Skin of body (tissue), 2 donors: ENCODE results near the gene GOLGA8B. TPM values are rescaled to one million over a fixed set of nuclear protein-coding genes. Genes with fewer than 3 reads are reported as not detected.
"Not testable (repeated sequence)": the region's sequence is repeated elsewhere in the genome, so short reads cannot be mapped to it uniquely, and the experiment has no call there.

ENCODE experiments used
- DNase-seq: peaks from one replicate; lab custom pipeline; 2025; lab: John Stamatoyannopoulos, UW
- total RNA-seq: library from RNA; depleted of rRNA; stranded (reverse); fragments of >200 nt; gene quantifications from one replicate; pipeline ENCODE4 v1.2.3, GENCODE V29; 2014

The GOLGA8B gene
- total RNA-seq, 1 donor from 2014 or later, result 12.3 TPM

DNA sequence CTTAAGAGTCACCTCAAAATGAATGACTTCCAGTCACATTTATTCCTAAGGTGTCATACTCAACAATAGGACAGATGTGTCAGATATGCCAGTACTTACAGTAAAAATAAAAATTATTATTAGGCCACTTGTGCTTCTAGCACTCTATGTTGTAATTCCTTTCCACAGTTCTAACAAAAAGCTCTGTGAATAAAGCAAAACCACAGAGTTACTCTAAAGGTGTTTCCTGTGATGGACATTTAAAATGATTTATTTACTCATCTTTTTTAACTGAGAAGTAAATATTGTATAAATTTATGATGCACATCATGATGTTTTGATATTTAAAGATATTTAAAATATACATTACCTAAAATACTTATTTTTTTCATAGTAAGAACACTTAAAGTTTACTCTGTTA is 13.9 kb upstream of the GOLGA8B start:
- DNase-seq, result no peak

DNA sequence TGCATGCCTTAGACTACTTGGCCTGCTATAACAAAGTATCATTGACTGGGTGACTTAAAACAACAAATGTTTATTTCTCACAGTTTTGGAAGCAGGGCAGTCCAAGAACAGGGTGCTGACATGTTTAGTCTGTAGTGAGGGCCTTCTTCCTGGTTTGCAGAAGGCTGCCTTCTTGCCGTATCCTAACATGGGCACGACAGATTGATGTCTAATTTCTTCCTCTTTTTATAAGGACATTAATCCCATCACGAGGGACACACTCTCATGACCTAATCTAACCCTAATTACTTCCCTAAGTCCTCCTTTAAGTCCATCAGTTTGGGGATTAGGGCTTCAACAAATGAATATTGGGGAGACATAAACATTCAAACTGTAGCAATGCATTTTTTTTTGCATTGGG is 10.9 kb upstream of the GOLGA8B start:
- DNase-seq, result no peak

DNA sequence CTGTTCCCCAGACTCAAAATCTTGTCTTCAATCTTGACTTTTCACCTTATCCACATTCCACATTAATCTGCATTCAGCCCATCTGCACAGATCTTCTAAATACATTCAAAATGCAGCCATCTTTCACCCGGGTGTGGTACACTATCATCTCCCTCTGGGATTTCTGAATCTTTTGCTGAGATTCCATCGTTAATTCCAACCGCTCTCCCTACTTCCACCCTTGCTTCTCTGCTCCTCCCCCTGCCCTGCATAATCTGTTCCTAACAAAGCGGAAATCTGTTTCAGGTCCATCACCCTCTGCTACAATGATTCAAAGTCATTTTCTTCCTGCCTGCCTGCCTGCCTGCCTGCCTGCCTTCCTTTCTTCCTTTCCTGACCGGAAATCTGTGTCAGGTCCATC is 7.9 kb upstream of the GOLGA8B start:
- no peak for DNase-seq

DNA sequence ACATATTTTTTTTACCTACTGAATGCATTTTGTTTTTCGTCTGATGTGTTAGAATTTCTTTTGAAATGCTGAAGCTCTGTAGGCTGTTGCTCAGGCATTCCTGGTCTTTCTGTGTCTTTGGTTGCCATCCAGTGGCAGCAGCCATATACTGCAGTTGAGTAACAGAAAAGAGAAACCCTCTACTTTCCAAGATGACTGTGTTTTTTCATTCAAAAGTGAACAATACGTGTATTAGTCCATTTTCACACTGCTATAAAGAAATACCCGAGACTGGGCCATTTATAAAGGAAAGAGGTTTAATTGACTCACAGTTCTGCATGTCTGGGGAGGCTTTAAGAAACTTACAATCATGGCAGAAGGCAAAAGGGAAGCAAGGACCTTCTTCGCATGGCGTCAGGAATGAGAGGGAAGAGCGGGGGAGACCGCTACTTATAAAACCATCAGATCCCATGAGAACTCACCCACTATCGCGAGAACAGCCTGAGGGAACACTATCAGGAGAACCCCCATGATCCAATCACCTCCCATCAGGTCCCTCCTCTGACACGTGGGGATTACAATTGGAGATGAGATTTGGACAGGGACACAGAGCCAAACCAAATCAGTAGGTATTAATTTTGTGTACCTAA is 4.7 kb upstream of the GOLGA8B start:
- peak; percentile 47 for DNase-seq

DNA sequence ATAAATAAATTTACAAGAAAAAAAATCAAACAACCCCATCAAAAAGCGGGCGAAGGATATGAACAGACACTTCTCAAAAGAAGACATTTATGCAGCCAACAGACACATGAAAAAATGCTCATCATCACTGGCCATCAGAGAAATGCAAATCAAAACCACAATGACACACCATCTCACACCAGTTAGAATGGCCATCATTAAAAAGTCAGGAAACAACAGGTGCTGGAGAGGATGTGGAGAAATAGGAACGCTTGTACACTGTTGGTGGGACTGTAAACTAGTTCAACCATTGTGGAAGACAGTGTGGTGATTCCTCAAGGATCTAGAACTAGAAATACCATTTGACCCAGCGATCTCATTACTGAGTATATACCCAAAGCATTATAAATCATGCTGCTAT is 2.5 kb upstream of the GOLGA8B start:
- DNase-seq, result not testable (repeated sequence)

DNA sequence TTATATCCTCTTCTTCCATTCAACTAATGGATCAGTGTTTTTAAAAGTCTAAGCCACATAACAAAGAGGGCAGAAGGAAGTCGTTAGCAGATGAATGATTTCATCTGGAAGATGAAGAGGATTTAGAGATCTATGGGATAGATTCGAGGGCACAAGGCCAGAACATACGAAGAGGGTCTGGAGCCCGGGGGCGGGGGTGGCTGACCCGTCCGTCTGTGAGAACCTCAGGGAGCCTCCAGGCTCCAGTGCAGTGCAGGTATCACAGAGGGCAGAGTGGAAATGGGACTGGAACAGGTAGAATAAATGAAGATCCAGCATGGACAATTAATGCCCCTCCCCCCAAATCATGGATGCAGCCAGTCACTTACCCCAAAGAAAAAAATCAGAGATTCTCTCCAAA is 1.5 kb upstream of the GOLGA8B start:
- no peak for DNase-seq

DNA sequence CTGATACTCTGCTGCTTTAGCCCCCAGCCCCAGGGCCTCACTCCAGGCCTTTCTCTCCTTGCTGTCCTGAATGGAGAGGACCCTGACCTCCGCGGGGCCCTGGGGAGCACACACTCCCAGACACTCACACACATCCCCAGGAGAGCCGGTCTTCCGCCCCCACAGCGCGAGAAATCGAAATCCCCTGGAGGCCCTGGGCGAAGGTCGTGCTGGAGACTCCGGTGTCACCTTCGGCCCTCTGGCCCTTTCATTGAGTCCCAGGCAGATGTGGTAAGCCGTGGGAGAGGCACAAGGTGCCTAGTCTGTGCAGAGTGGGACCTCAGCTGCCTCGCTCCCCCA is 848 bp upstream of the GOLGA8B start:
- no peak for DNase-seq

DNA sequence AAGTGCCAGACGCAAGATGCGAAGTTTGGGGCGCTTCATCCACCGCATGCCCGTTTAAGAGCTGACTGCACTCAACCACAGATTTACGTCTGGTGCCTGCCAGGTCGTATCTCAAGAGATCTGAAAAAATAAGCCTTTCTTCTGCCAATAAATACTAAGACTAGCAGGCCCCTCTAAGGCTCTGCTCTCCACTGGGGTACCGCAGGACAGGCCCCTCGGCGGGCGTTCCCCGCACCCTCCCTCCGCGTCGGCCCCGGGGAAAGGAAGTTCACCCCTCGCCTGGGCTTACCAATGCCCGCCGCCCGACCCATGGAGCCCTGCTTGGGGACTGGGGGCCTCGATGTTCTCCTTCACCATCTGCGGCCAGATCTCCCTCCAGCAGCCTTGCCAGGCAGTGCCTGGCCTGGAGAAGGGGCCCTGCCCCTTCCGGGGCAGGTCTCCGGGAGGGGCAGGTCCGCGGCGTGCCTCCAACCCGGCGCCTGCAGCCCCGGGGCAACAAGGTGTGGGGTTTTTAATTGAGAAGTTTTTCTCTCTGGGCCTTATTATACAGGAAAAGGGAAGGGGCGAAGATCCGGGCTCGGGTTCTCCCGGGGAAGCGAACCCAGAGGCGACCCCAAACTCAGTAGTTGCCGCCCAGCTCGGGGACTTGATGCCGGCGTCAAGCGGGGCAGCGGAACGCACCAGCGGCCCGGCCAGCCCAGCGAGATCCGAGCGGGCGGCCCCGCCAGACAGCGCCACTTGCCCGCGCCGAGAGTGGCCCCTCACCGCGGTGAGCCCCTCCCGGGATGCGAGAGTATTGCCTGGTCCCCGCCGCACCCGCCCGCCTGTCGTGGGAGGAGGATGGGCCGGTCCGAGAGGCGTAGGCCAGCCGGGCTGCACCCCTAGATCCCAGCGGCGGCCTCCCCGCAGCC is 735 bp downstream of the GOLGA8B start:
- DNase-seq, result no peak

DNA sequence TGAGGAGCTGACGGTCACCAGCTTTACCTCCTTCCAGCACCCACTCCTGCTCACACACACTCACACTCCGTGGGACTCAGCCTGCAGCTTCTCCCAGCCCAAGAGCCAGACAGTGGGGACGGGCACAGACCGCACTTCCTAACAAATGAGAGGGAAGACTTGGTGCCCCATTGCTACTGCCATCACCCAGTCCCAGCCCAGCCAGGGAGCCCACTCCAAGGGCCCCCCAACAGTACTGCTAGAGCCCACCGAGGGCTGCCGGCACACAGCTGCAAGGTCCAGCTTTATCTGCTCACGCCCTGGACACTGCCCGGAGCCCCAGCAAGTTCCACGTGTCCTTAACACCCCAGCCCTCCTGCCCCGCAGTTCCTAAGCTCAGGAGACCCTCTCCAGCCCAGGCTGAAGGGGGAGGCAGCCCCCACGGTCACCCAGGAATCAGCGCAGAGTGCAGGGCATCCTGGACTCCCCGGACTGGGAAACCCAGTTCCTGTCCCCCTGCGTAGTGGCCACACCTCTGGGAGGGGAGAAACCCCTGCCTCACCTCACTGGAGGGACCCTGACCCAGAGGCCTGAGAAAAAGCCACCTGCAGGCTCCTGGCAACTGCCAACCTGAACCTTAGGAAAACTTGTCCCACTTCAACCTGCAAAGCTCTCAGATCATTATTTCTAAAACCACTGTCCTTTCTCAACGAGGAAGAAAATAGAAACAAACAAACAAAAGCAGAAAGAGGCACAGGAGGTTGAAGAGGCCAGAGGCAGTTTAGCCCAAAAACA is 1.6 kb downstream of the GOLGA8B start:
- DNase-seq, result not testable (repeated sequence)

DNA sequence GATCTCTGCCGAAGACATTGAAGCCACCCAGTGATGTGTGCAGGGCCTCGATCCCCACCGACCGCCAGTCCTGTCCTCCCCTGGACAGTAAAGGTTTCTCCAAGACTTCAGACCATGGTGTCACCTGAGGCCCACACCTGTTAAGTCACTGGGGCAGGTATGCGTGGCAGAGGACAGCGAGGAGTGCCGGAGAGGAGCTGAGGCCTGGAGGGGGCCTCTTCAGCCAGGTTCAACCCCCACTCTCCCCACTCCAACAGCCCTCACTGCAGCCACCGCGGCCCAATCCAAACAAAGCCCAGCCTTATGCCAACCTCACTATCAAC is 2.4 kb downstream of the GOLGA8B start:
- DNase-seq, result no peak

DNA sequence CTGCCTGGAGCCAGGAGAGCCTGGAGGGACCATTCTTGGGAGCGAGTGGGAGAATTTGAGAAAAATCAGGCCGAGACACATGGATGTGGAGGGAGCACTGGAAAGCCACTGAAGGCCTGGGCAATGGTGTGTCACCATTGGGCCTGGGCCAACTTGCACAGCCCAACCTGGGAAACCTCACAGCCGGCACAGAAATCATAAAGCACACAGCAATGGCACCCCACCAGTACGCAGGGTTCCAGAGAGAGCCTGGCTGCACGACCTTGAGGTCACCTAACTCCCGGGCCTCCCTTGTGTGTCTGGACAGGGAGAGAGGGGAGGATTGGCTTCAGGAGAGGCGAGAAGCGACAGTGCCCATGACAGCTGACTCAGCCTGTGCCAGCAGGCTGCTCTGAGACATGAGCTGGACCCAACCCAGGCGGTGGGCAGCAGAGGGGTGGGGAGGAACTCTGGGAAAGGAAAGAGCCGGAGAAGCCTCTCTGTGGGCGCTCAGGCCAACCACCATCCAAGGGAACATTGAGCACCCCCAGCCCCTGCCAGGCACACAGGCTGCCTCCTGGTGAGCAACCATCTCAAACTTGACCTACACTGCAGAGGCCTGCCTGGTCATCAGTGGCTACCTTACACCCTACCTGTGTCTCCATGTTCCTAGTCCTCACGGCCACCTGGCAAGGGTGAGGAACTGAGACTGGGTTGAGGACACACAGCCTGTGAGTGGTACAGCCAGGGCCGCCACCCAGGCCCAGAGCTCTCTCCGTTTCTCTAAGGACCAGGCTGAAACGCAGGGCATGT is 3.0 kb downstream of the GOLGA8B start:
- not testable (repeated sequence) for DNase-seq

DNA sequence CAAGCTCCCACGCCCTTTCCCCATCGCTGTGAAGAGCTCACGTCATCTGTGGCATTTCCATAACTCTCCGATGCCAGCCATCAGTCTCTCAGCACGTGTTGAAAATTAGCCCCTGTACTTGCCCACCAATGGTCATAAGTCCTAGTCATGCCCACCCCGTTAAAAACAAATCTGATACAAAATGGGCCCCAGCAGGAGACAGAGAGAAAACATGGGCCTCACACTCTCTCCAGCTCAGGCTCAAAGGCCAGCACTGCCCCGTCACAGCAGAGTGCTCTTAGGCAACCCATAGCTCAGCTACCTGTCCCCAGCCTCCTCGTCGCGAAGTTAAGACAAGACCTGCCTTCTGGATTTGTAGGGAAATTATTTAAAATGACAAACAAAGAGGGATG is 5.2 kb downstream of the GOLGA8B start:
- DNase-seq, result no peak

DNA sequence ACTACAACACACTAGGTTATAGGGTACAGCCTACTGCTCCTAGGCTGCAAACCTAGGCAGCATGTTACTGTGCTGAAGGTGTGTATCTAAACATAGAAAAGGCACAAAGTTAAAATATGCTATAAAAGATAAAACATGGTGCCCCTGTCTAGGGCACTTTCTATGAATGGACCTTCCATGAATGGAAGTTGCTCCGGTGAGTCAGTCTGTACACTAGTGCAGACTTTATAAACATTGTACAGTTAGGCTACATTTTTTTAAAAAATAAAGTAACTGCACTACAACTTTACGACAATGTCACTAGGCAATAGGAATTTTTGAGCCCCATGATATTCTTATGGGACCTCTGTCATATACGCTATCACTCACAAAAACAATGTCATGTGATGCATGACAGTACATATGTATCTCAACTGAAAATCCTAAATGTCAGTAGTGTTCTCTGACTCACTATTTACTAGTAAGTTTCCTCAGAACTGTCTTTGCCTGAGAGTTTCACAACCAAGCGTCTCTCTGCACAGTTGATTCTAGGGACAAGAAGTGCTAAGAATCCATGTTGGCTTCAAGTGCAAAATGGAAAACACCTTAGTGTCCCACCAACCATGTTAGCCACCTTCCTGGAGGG is 5.7 kb downstream of the GOLGA8B start:
- not testable (repeated sequence) for DNase-seq

DNA sequence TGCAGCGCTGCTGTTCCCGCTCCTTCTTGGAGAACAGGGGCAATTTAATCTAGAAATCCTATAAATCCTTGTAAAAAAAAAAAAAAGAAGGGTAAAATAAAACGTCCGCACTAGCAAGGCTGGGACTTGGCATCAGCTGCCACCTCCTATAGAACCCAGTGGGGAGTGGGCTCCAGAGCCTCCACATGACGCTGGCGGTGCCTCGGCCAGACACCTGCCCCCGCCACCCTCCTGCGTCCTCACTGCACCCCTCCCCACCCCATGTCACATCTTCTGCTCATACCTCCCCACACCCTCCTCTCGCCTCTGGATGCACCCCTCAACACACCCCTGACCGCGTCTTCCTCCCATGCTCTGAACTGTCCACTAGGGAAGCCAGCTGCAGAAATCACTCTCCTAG is 8.4 kb downstream of the GOLGA8B start:
- DNase-seq, result not testable (repeated sequence)

DNA sequence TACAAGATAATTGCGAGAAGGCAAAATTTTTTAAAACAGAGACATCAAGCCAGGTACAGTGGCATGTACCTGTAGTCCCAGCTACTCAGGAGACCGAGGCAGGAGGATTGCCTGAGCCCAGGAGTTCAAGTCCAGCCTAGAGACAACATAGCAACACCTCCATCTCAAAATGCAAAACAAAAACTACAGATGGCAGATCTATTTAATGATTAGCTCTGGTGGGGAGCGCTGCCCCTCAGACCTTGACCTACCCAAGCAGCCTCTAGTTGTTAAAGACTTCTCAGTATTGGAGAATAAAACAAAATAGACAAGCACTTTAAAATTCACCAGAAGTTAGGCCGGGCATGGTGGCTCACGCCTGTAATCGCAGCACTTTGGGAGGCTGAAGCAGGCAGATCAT is 10.5 kb downstream of the GOLGA8B start:
- DNase-seq, result not testable (repeated sequence)

DNA sequence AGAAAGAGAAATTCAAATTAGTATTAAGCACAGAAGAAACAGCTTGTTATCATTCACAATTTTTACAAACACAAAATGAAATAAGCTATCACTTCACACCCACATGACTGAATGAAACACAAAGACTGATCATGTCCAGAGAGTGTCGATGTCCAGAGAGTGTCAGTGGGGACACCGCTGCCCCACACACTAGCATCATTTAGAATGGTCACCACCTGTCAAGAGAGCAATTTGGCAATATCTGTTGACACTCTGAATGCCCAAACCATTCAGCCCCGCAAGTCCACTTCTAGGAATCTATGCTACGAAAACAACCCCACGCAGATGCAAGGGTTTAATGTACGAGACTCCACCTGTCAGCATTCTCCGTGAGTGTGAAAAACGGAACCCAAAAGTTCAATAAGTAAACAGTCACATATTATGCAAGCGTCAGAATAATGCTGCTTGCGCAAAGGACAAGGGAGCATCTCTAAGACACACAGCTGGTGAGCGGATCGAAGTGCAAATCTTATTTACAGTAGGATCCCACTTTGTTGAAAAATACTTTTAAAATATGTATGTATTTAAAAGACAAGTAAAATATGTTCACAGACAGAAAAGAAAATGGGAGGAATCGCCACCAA is 11.3 kb downstream of the GOLGA8B start:
- DNase-seq, result not testable (repeated sequence)

DNA sequence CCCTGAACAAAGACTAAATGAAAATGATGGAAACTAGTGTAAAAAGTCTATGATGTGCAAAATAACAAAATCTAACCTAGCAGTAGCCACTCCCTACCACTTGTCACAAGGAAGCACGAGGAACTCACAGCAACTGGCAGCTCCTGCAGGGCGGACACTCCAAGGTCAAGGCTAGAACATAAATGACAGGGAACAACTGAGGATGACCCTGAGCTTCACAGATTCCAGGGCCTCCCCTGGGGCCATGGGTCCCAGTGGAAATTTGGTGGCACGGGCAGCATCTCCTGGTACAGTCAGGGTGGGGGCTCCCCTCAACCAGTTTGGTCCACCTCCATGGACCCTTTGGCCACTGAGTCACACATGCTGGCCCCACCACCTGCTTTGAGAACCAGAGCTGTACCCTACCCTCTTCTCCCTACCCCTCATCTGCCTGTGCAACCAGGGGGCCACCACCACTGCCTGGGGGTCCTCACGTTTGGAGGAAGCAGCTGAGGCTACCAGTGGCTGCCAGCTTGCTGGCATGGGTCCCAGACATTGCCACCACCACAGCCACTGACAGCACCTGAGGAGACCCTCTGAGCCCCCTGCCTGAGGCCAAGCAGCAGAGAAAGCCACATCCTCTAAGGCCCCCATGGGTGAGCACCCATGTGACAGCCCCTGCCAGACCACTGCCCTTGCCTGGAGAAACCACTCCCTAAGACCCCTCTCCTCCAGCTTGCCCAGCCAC is 13.6 kb downstream of the GOLGA8B start:
- DNase-seq, result not testable (repeated sequence)

DNA sequence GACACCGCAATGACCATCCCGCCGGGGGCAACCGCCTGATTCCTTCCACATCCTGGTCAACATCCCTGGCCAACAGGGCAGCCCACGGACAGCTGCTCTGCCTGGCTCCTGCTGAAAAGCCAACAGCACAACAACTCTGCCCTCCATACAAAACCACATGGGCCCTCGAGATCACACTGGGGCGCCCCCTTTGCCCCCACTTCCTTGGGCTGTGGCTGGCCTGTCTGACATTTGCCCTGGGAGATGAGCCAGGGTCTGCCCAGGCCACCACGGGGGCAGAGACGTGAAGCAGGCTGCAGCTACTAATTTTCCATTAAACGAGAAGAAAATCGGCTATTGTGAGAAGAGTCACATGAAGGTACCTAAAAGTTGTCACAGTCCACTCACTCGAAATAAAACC is 16.3 kb downstream of the GOLGA8B start:
- not testable (repeated sequence) for DNase-seq

DNA sequence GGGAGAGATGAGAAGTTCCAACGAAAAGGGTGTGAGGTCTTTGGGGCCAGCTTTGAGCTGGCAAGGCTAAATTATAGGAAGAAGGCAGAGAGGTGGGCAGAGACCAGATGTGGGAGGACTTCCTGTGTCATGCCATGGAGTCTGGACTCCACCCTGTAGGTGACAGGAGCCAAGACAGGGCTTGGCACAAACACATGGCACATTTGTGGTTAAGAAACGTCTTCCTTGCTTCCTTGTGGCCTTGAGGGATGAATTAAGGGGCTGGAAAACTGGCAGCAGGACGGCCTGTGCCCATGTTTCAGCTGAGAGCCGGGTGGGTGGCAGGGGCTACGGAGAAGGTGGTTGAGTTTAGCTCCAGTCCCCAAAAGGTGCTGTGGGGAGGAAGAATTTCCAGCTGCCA is 18.7 kb downstream of the GOLGA8B start:
- DNase-seq, result not testable (repeated sequence)

DNA sequence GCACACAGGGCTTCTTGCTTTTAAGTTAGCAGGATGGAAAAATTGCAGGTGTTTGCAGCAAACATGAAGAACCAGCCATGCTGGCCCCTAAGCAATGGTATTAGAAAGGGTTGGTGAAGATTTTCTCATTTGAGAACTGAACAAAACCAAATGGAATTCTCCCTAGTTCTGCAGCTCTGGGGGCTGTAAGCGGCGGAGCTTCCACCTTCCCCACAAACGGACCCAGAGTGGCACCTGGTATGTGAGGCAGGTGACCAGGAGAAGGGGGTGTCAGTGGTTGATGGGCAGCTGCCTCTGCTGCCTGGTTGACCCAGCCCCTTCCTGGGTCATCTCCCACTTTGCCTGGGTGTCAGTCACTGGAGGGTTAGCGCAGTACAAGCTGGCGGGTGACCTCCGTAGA is 22.6 kb downstream of the GOLGA8B start:
- DNase-seq, result not testable (repeated sequence)
